ENCODE results near the gene JAM3. TPM values are rescaled to one million over a fixed set of nuclear protein-coding genes. Genes with fewer than 3 reads are reported as not detected.

The JAM3 gene
- total and polyA plus RNA-seq, 2 of the 8 experiments (the other 6 are each of a cell fraction or from before 2014, with no cell fraction given) = 19.6 to 42.8 TPM

DNA sequence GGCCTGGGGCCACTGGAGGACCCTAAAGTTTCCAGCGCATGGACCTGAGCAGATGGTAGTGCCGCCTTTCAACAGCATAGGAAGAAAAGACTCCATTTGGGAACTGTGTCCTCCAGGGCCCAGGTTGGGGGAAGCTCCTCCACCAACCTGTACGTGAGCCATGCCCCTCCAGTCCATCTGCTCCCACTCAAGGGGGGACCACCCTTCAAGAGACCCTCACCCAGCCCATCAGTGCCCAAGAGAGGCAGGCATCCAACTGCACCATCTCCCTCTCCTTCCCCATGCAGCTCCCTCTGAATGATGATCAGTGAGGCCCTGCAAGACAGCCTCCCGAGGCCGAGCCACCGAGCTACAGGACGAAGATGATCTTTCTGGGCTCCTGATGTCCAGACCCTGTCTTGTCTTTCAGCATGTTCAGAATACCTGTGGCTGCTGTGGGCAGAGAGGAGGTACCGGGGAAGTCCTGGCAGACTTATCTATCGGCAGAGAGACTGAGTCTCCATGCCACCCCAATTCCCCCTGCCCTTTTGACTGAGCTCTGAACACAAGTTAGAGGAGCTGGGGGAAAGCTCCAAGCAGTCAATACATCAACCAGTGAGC, 25.0 kb upstream of the JAM3 start:
- Histone ChIP-seq H3K23me2 (ENCODE audit: low read depth, low read length) (no peaks in the 10 kb centered on the region), H2BK15ac (ENCODE audit: low read length) (no peak overlapping the region), H4K20me1 (replicated peaks in 1 of 2; ENCODE audit: control insufficient read depth in 1 of 2, insufficient read depth in 2 of 2, low read length in 2 of 2) (no peaks in the 10 kb centered on the region), H2AK5ac (ENCODE audit: low read depth, low read length) (no peak overlapping the region), H3K79me2 (ENCODE audit: control insufficient read depth in 1 of 2, insufficient read depth in 2 of 2, low read length in 2 of 2) (no peaks in the 10 kb centered on the region), H3K79me1 (ENCODE audit: low read depth, low read length) (no peaks in the 10 kb centered on the region), H2AFZ (ENCODE audit: low read length) (no peak overlapping the region), H4K5ac (ENCODE audit: insufficient read length, low read depth, low read length) (no peak overlapping the region), H3K14ac (ENCODE audit: insufficient read length) (no peak overlapping the region), H3K9me3 (ENCODE audit: insufficient read depth in 2 of 2, low read depth in 1 of 2, low read length in 1 of 2) (no peaks in the 10 kb centered on the region), H3K4me2 (ENCODE audit: insufficient read depth in 1 of 2, low read depth in 2 of 2, low read length in 2 of 2) (no peak overlapping the region), H3K27ac (ENCODE audit: low read depth, low read length) (no peak overlapping the region), H3K4me1 (replicated peaks in 1 of 4; ENCODE audit: control insufficient read depth in 3 of 4, insufficient read depth in 4 of 4, low read length in 3 of 4) (peaks cover 2 to 8% (median 5%) of the 10 kb centered on the region in 4 experiments; a peak in 6 of 7 replicates), H2BK20ac (ENCODE audit: low read length) (no peak overlapping the region), H3K27me3 (replicated peaks in 1 of 4; ENCODE audit: control insufficient read depth in 3 of 4, extremely low read depth in 1 of 4, insufficient read depth in 3 of 4, low read length in 3 of 4) (no peaks in the 10 kb centered on the region; a peak in 2 of 7 replicates), H3K18ac (ENCODE audit: extremely low read depth, low read length) (no peak overlapping the region), H3K4ac (replicated peaks; ENCODE audit: insufficient read length, low read depth, low read length) (no peak overlapping the region), H2BK120ac (replicated peaks; ENCODE audit: low read depth, low read length) (no peak overlapping the region), H3K9ac (replicated peaks in 1 of 4; ENCODE audit: extremely low read depth in 1 of 4, low read depth in 3 of 4, low read length in 3 of 4) (no peak overlapping the region), H2BK5ac (ENCODE audit: low read depth, low read length) (no peak overlapping the region), H3K56ac (replicated peaks; ENCODE audit: insufficient read length, low read depth, low read length) (no peak overlapping the region), H3K36me3 (ENCODE audit: control insufficient read depth in 2 of 4, insufficient read depth in 4 of 4, low read length in 3 of 4) (no peaks in the 10 kb centered on the region), H3K4me3 (ENCODE audit: extremely low read depth in 1 of 4, insufficient read depth in 2 of 4, low read depth in 3 of 4, low read length in 4 of 4) (no peak overlapping the region), H2BK12ac (ENCODE audit: low read depth, low read length) (no peak overlapping the region), H4K91ac (replicated peaks; ENCODE audit: insufficient read length, low read length) (no peak overlapping the region), H4K8ac (ENCODE audit: extremely low read depth, insufficient read depth, low read length) (no peak overlapping the region), H3K23ac (ENCODE audit: insufficient read length) (no peak overlapping the region)
- FAIRE-seq (no peak), DNase-seq (ENCODE audit: low read depth in 1 of 2, low spot score in 2 of 2) (no peak)
- ChIA-PET CTCF (ENCODE audit: partially characterized antibody) (interaction anchor here (0.6 to 9.5 kb wide), 13 partner anchors 8 to 500 kb away, joined by 4 to 178 read pairs (median 18); no protein-coding TSS in a partner anchor), POLR2A (ENCODE audit: partially characterized antibody) (interaction anchor here (1.5 to 1.8 kb wide), 2 partner anchors 10 to 125 kb away, joined by 4 read pairs; no protein-coding TSS in a partner anchor)
- WGBS, 2 experiments (ENCODE audit: extremely low coverage in 1 of 2, insufficient coverage in 1 of 2, insufficient read length in 1 of 2, insufficient replicate concordance in 2 of 2, low coverage in 1 of 2, low lambda C conversion rate in 2 of 2, missing lambda C conversion rate in 1 of 2) = 91% methylated on average over 9 of the region's 9 CpGs; no CpG with 5 or more reads in 1 of the 2 experiments
- TF ChIP-seq RAD21 (IDR thresholded peaks at IDR 0.05 in 1 of 2, conservative IDR thresholded peaks at IDR 0.05 in 1 of 2; ENCODE audit: low read depth in 2 of 2, low read length in 2 of 2) (no peak), SP2 (IDR thresholded peaks at IDR 0.05; ENCODE audit: low read length) (no peak), POLR2AphosphoS5 (IDR thresholded peaks at IDR 0.05; ENCODE audit: low read depth, low read length) (no peak), YY1 (IDR thresholded peaks at IDR 0.05; ENCODE audit: low read depth, low read length) (no peak), POU5F1 (IDR thresholded peaks at IDR 0.05; ENCODE audit: low read depth, low read length) (no peak), CTBP2 (IDR thresholded peaks at IDR 0.05; ENCODE audit: borderline replicate concordance, insufficient read depth, insufficient read length, low read length) (no peak), CEBPB (IDR thresholded peaks at IDR 0.05; ENCODE audit: low read depth, low read length) (no peak), BACH1 (IDR thresholded peaks at IDR 0.05; ENCODE audit: low read length) (no peak), CBX8 (IDR thresholded peaks at IDR 0.05; ENCODE audit: borderline replicate concordance, low read depth, low read length) (no peak), SP4 (IDR thresholded peaks at IDR 0.05; ENCODE audit: low read length) (no peak), CHD2 (IDR thresholded peaks at IDR 0.05; ENCODE audit: low read length) (no peak), EZH2 (IDR thresholded peaks at IDR 0.05; ENCODE audit: low read depth, low read length, severe bottlenecking) (no peak)

All from H1 (cell line).